ENCODE measurements around the gene GOLGA7B. TPM values are rescaled to one million over a fixed set of nuclear protein-coding genes. Genes with fewer than 3 reads are reported as not detected.

Gene GOLGA7B
- total RNA-seq, 1 donor from 2014 or later = not detected

DNA sequence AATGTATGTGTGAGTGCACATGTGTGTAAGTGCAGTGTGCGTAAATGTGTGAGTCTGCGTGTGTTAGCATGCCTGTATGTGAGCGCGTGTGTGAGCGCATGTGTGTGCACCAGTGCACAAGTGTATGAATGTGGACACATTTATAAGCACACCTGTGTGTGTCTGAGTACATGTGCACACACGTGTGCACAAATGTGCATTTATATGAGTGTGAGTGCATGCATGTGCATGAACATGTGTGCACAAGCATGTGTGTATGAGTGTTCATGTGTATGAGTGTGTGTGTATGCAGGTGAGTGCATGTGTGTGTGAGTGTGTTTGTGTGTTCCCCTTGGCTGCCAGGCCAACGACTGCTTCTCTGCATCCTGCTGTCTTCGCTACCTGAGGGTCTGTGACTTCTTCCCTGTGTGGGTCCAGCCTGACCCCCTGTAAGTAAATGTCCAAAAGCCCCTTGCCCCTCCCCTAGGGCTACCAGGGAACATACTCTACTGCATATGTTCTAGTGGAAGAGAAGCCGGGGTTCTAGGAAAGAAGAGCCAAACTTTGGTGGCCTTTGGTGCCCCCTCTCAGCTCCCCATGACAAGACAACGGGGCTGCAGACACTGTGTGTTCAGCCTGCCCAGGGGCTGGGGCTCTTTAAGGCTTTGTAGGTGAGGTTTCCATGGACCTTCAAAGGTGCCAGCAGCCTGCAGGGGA lies 17.0 kb downstream of the GOLGA7B start:
- no peak for DNase-seq (ENCODE audit: extremely low read depth, low read depth, low spot score)

DNA sequence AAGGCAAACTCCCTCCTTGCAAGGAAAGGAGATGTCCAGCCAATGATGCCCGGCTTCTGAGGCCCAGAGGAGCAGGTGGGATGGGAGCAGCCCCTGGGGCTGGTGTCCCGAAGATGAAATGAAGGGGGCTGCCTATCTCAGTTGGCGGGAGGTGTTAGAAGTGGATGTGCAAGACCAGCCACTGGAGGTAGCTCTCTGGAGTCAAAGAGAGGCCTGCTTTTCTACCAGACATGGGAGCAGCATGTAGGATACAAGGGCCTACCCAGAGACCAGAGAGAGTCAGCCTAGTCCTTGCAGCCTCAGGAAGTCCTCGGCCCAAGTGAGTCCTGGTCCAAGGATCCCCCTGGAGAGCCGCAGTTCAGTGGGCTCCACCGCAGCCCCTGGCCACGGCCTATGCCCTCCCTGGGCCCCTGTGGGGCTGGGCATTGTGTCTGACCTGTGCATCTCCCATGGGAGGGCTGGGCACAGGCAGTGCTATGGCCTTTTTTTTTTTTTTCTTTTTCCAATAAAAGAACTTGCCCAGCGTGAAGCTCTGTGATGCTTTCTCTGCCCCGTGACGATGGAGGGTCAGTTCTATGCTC lies 17.7 kb downstream of the GOLGA7B start:
- DNase-seq (ENCODE audit: extremely low read depth, low read depth, low spot score) = no peak

DNA sequence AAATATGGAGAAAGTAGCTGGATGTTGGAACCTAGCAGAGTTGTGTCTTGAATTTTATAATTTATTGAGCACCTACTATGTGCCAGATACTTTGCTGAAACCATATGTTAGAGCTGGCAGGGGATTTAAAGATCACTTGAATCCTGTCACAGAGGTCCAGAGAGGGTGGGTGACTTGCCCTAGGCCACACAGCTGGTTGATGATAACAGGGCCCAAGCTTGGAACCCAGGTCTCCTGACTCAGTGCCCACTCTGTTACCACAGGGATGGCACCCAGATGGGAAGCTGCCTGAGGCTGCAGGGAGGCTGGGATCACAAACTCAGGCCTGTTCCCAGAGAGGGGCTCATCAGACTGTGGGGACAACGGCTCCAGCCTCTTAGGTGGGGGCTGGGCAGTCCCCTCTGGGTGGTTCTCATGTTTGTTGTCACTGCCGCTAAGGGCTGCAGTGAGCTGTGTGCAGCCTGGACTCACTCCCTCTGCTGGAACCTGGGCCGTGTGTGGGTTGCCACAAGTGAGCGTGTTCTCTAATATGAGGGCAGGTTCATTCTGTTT lies 18.6 kb downstream of the GOLGA7B start:
- DNase-seq (ENCODE audit: extremely low read depth, low read depth, low spot score) = no peak

DNA sequence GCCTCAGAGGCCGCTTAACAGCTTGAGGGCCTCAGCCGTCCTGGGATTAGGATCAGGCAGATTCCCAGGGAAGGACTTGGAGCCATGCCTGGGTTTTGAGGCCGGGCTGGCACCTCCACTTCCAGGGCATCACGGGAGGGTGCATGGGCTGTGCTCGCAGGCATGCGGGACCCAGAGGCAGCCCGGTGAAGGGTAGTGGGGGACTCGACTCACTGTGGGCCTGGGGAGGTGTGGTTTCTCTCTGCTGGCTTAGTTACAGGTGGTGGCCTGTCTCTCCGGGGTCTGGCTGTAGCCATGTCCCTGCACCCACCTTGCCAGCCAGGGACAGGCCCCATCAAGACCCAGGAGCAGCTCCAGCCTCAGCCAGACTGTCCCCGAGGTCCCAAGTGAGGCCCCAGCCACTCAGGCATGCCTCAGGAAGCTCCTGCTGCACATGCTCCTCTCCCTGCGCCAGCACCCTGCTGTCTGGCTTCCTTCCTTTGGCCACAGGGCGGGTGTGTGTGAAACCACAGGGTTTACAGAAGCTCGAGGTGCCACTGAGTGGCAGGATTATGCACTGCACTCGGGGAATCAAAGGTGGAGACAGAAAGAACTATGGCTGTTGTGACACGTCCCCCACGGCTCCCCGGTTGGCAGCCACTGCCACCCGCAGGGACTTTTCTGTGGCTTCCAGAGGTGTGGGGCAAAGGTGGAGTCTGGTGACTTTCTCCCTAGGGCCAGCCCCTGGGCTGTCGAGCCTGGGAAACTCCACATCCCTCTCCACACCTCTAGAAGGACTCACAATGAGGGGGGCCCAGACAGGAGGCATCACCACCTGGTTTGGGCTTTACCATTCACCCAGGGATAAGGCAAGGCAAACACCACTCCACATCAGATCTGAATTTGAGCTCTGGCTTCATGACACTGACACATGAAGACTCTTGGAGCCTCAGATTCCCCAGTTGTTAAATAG lies 19.7 kb downstream of the GOLGA7B start:
- DNase-seq (ENCODE audit: extremely low read depth, low read depth, low spot score) = no peak

DNA sequence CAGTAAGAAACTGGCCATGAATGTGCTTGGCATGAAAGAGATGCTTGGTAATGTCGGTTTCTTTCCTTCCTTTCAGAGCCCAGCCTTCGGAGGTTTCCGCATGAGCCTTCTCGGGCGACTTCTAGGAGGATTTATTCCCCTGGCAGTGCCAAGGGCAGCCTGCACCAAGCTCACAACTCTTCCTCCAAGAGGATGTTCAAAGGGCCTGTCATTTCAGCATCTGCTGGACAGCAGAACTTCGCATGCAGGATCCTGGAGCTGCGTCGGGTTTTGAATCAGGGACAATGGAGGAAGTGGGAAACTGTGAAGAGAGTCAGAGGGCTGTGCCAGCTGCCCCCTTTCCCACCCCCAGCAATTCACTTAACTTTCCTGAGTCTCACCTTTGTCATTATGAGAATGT lies 21.3 kb downstream of the GOLGA7B start:
- no peak for DNase-seq (ENCODE audit: extremely low read depth, low read depth, low spot score)

DNA sequence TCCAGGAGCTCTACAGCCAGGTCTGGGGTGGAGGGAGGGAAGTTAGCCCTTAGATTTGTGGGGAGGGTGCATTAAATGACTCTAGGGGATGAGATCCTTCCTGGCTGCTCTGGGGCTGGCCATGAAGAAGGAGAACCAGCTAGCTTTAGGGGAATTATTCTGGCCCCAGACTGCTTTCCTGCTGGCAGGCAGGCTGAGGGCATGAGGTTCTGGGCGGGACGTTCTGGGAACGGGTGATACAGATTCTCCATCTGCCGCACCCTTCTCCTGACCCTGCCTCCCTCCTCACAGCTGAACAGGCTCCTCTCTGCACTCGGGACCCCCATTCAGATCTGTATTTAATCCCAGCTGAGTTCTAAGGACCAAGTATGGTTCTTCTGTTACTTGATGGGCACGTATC lies 23.9 kb downstream of the GOLGA7B start:
- no peak for DNase-seq (ENCODE audit: extremely low read depth, low read depth, low spot score)

DNA sequence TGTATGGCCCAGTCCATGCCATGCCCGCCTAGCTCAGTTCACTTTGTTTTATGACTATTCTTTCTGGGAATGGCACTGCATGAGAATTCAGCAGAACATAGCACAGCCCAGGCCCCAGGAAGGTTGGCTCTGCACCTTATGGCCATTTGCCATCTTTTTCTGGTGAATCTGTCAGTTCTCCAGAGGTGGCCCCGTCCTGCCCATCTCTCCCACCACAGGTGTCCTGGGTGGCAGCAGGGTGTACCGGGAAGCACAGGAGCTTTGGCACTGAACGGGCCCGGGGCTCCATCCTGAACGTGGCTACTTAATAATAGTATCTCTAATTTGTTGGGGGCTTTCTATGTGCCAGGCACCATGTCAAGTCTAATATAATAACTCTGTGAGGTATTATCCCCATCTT lies 24.7 kb downstream of the GOLGA7B start:
- DNase-seq (ENCODE audit: extremely low read depth, low read depth, low spot score) = no peak

DNA sequence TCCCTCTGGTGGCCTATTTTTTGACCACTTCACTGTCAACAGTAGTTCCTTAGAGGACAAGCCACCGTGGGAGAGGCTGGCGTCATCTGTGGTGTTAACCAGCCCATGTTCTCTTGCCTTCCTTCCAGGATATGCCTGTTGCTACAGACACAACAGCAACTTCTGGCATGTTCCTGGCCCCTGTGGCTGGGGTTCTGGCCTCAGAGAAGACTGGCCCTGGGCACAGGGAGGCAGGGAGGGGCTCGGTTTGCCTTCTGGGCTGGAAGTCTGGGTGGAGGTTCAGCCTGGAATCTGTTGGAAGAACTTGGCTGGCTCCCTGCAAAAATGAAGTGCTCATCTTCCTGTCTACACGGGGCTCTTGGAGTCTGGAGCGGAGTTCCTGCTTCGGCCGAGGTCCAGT lies 25.7 kb downstream of the GOLGA7B start:
- no peak for DNase-seq (ENCODE audit: extremely low read depth, low read depth, low spot score)

DNA sequence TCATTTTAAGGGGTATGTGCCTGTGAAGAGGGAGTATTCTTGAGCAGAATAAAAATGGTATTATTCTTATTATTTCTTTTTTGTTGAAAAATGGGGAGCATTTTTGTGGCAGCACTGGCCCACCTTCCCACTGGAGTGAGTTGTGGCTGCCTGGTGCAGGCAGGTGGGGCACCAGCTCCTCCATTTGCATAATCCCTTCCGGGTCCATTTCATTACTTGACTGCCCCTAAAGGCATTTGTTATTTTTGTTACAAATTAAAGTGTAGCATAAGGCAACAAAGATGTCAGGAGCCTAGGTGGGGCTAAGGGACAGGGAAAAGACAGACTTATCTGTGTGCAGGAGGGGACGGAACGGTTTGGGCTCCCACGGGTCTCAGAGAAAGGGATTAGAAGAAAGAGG lies 26.8 kb downstream of the GOLGA7B start:
- no peak for DNase-seq (ENCODE audit: extremely low read depth, low read depth, low spot score)

DNA sequence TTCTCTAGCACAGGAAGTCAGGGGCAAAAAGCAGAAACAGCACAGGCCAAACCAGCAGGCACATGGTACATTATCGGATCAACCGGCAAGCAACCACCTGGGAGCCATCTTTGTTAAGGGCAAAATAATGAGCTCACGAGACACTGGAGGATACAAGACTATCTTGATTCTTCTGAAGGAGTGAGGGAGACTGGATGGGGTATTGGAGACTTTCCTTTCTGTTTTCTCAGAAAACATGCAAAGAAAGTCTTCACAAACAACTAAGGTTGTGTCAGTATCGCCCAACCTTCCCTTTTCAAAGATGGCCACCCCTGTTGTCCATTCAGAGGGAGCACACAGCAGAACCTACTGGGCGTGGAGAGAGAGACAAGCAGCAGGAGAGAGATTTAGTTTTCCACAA lies 29.6 kb downstream of the GOLGA7B start:
- no peak for DNase-seq (ENCODE audit: extremely low read depth, low read depth, low spot score)

DNA sequence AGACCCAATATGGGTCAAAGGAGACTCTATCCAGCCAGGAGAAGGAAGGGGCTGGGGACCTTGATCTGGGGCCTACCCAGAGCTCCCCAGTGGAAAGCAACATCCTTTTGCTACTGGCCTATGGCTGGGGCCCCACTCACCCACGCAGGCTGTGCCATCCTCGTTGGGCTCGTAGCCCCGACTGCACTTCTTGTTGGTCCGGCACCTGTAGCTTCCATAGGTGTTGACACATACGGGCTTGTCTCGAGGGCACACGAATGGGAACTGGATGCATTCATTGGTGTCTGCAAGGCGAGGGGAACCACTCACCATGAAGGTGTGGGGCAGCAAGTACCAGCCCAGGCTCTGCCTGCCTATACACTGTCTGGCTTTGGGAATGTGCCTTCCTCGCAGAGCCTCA lies 30.5 kb downstream of the GOLGA7B start:
- DNase-seq (ENCODE audit: extremely low read depth, low read depth, low spot score) = no peak

DNA sequence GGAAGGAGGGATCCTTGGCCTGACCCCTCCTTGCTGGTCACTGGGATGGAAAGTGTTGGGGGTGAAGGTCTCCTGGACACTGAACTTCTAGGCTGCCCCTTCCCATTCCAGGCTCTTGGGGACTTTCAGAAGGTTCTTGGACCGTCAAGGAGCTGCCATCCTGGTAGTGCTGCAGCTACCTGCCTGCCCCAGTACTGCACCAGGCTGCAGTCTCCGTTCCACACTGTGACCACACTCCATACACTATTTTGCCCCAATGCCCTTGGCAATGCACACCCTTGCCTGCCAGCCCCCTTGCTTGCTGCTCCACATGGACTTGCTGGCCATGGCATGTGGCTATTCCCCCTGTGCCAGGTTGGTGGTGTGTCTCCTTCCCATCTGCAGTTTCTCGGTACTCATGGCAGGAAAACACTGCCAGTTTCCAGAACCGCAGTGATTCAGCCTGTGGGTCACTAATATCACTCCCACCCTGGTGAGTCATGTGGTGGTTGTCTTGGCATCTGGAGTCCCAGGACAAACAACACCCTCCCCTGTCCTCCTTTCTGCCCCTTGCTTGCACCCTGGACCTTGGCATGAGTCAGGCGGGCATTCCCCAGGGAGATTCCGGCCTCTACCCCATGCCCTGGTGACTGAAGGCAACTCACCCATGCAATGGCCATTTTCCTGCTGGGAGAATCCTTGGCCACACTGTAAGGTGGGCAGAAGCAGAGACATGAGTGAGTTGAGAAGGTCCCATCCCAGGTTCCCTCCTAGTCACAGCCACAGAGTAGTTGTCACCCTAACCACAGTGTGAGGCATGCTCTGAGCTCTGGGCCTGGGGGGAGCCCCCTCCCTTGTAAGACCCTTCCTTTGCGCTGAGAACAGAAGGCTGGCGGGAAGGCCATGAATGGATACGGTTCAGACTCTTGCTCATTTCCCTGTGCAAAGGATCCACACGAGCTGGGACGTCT lies 32.8 kb downstream of the GOLGA7B start:
- DNase-seq (ENCODE audit: extremely low read depth, low read depth, low spot score) = no peak

DNA sequence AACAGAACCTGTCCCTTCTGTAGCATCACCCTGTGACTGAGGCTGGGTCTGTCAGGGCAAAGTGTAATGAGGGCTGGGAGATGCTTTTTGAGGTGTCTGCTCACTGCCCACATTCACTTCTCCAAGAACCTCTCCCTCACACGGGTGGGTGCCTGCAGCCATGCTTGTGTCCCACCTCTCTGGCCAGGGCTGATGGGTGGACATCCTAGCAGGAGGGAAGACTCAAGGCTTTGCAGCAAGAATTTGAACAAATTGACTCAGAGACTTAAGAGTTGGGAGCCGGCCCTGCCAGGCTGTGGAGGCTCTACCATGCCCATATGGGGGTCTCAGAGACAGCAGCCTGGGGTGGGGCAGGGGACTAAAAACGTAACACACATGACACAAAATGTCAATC lies 33.4 kb downstream of the GOLGA7B start:
- DNase-seq (ENCODE audit: extremely low read depth, low read depth, low spot score) = no peak

DNA sequence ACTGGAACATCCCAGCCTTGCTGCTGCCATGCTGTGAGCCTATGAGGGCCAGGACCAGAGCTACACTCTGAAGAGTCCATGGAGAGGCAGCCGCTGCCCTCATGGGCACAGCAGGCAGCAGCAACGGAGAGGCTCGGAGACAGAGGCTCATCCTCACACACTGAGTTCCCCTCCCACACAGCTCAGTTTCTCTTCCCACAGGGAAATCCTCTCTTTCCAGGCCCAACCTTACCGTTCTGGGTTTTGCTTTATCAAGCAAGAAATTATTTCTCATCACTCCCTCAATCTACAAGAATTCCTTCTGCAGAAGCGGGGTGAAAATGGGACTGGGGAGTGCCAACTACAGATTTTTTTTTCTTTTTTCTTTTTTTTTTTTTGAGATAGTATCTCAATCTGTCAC lies 36.6 kb downstream of the GOLGA7B start:
- no peak for DNase-seq (ENCODE audit: extremely low read depth, low read depth, low spot score)

DNA sequence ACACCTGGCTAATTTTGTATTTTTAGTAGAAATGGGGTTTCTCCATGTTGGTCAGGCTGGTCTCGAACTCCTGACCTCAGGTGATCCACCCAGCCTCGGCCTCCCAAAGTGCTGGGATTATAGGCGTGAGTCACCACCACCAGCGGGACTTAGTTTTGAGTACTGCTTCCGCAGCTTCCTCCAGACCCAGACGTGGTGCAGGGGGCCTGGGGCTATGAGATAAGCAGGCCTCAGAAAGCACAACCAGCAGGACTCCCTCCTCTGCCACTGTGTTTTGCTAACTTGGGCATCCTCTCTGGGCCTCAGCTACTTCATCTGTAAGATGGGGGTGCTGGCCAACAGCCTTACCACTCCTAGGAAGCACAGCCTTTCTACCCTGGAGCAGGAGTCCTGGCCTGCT lies 37.8 kb downstream of the GOLGA7B start:
- no peak for DNase-seq (ENCODE audit: extremely low read depth, low read depth, low spot score)

DNA sequence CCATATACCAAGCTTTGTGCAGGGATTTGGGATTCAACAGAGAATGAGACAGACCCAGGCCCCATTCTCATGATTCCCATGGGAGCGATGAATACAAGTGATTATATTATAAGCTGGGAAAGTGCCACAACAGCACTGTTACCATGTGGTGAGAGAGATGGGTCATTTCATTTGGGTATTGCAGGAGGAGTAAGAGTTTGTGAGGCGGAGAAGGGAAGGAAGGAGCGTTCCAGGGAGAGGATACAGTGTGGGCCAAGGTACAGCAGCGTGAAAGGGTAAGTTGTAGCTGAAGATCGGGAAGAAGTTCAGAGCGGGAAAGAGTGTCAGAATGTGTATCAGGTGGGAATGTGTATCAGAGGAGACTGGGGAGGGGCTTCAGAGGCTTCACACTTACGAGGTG lies 38.5 kb downstream of the GOLGA7B start:
- DNase-seq (ENCODE audit: extremely low read depth, low read depth, low spot score) = no peak

DNA sequence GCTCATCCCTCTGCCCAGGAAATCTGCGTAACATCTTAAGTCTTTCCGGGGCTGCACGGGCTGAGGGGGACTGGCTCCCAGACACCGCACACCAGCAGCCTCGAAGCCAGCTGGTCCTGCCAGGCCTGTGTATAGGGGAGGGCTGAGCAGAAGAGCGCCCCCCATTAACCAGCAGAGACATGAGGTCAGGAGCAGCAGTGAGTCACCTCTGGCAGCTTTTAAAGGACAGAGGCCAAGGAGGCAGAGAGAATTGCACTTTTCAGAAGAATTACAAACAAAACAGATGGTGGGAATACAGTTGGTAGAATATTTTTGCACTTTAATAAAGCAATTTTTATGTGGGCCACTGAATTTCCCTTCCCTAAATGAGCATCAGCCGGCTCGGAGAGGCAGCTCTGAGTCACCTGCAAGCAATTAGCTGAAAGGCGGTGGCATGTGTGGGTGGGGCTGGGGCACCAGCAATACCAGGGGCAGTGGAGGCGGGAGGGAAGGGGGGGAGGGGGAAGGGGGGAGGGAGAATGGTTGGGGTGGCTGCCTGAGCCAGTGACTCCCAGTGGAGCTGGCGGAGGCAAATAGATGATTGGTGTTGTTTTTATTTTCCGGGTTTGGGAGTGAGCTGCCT lies 39.1 kb downstream of the GOLGA7B start:
- DNase-seq (ENCODE audit: extremely low read depth, low read depth, low spot score) = no peak

DNA sequence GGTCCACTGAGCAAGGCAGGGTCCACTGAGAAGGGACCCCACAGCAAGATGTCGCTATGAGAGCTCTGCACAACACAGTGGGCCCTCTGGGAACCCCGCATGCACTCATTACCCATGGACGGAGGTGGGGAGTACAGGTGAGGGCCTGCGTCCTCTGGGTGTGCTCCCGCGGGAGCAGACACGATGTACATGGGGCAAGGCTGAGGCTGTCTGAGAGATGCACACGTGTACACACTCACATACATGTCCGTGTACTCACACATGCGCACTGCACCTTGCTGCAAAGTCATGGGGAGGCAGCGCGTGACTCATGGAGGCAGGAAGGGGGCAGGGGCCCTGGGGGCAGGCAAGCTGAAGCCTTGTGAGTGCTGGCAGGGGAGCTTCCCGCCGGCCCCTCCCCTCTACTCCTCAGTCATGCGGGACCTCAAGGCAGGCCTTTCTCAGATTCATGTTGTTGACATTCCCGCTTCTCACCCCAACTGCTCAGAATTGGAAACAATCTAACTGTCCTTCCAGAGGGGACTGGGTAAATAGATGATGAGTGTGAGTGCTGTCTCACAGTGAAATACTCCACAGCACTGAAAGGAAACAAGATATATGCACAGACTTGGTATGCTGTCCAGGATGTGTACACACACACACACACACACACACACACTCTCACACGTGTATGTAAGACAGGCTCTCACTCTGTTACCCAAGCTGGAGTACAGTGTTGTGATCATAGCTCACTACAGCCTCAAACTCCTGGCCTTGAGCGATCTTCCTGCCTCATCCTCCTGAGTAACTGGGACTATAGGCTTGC lies 40.0 kb downstream of the GOLGA7B start:
- DNase-seq (ENCODE audit: extremely low read depth, low read depth, low spot score) = no peak

DNA sequence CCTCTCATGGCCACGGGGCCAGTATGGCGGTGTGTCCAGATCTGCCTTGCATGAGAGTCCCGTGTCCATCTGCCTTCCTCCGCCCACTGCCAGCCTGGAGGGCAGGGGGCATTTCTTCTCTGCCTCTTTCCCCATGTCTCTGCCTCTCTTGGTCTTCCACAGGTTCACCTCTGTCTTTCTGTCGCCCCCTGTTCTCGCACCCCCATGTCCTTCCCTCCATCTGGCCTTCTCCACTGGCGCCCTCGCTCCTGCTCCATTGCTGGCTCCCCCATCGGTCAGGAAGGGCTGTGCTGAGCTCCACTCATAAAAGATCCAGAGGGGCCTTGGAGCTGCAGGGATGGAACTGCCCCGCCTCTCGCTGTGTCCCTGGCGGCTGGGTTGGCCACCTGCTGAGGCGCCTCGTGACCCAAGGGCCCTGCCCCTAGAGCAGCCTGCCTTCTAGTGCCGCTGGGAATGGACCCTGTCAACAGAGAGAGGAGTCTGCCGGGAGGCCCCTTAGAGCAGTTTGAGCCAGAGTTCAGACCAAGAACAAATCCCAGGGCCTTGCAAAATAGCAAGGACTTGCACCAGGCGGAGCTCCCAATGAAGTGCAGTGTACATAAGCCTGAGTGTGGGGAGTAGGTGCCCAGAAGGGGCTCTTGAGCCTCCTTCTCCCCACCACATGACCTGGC lies 42.0 kb downstream of the GOLGA7B start:
- no peak for DNase-seq (ENCODE audit: extremely low read depth, low read depth, low spot score)

Data from glomerular endothelial cell (primary cell).